ENCODE results near the gene INPP5D. TPM values are rescaled to one million over a fixed set of nuclear protein-coding genes. Genes with fewer than 3 reads are reported as not detected.
"Not testable (repeated sequence)": the region's sequence is repeated elsewhere in the genome, so short reads cannot be mapped to it uniquely, and the experiment has no call there.

INPP5D gene
- total RNA-seq, 4 donors from 2014 or later: 22.8 to 55.3 (median 42.1) TPM

GRCh38 chr2:233064530-233065199 lies 4.5 kb downstream of the INPP5D start:
- WGBS, 2 donors: 76 to 83% methylated on average over 16 of the region's 16 CpGs
- TF ChIP-seq POLR2A (IDR thresholded peaks at IDR 0.05) (no peak), EP300 (IDR thresholded peaks at IDR 0.05) (no peak), CTCF (IDR thresholded peaks at IDR 0.05) (no peak)
- no peaks in the 10 kb centered on the region for H3K36me3 ChIP-seq
- no peaks in the 10 kb centered on the region for H3K27me3 ChIP-seq
- H3K9me3 ChIP-seq: no peaks in the 10 kb centered on the region
- no peak overlapping the region for H3K27ac ChIP-seq
- no peak overlapping the region for H3K4me3 ChIP-seq
- H3K4me1 ChIP-seq: peaks cover 0 to 49% (median 16%) of the 10 kb centered on the region in 4 donors
- no peak for DNase-seq (ENCODE audit: low spot score in 2 of 2)

- H3K27ac ChIP-seq; DNase-seq (ENCODE audit: low spot score in 2 of 2): not testable (repeated sequence)
- WGBS, 2 donors: 82 to 88% methylated on average over 4 of the region's 4 CpGs
Measured at GRCh38 chr2:233065200-233065589, 5.1 kb downstream of the INPP5D start.

GRCh38 chr2:233065954-233066470 lies 5.9 kb downstream of the INPP5D start:
- H3K27ac ChIP-seq: no peak overlapping the region
- H3K9me3 ChIP-seq: no peaks in the 10 kb centered on the region
- 92 to 94% methylated on average over 9 of the region's 9 CpGs for WGBS, 2 donors
- no peak for DNase-seq (ENCODE audit: low spot score in 2 of 2)
- H3K4me3 ChIP-seq: no peak overlapping the region
- no peak for TF ChIP-seq CTCF (IDR thresholded peaks at IDR 0.05)
- no peak for TF ChIP-seq POLR2A (IDR thresholded peaks at IDR 0.05)
- no peak for TF ChIP-seq EP300 (IDR thresholded peaks at IDR 0.05)
- peaks cover 0 to 40% (median 16%) of the 10 kb centered on the region in 4 donors for H3K4me1 ChIP-seq
- no peaks in the 10 kb centered on the region for H3K27me3 ChIP-seq
- H3K36me3 ChIP-seq: no peaks in the 10 kb centered on the region

More at GRCh38 chr2:233065200-233065589, 5.1 kb downstream of the INPP5D start:
- H3K9me3 ChIP-seq, H3K27me3 ChIP-seq, H3K4me3 ChIP-seq, H3K36me3 ChIP-seq: not testable (repeated sequence)
- H3K4me1 ChIP-seq: peaks cover 0 to 48% (median 16%) of the 10 kb centered on the region in 4 donors

GRCh38 chr2:233068762-233069418 lies 8.7 kb downstream of the INPP5D start:
- H3K4me1 ChIP-seq: peaks cover 0 to 22% (median 6%) of the 10 kb centered on the region in 4 donors
- 67 to 69% methylated on average over 9 of the region's 9 CpGs for WGBS, 2 donors
- DNase-seq (ENCODE audit: low spot score in 2 of 2): no peak
- peaks cover 0 to 14% (median 3%) of the 10 kb centered on the region in 4 donors for H3K9me3 ChIP-seq
- H3K27me3 ChIP-seq: no peaks in the 10 kb centered on the region
- H3K36me3 ChIP-seq: peaks cover 0 to 4% (median 0%) of the 10 kb centered on the region in 3 donors
- H3K4me3 ChIP-seq: no peak overlapping the region
- peak overlapping the region in 1 of 4 donors; percentile 52 for H3K27ac ChIP-seq
- no peak for TF ChIP-seq CTCF (IDR thresholded peaks at IDR 0.05)
- TF ChIP-seq EP300 (IDR thresholded peaks at IDR 0.05): no peak
- no peak for TF ChIP-seq POLR2A (IDR thresholded peaks at IDR 0.05)

- TF ChIP-seq POLR2A (IDR thresholded peaks at IDR 0.05) (no peak), CTCF (IDR thresholded peaks at IDR 0.05) (no peak), EP300 (IDR thresholded peaks at IDR 0.05) (no peak)
- Histone ChIP-seq H3K9me3 (peaks cover 0 to 14% (median 3%) of the 10 kb centered on the region in 4 donors), H3K36me3 (peaks cover 0 to 4% (median 0%) of the 10 kb centered on the region in 3 donors), H3K27me3 (no peaks in the 10 kb centered on the region), H3K4me3 (no peak overlapping the region), H3K27ac (peak overlapping the region in 1 of 4 donors; percentile 52), H3K4me1 (peaks cover 0 to 23% (median 8%) of the 10 kb centered on the region in 4 donors)
- WGBS, 2 donors: 76 to 79% methylated on average over 4 of the region's 4 CpGs
- no peak for DNase-seq (ENCODE audit: low spot score in 2 of 2)
Measured at GRCh38 chr2:233072838-233073237, 12.7 kb downstream of the INPP5D start.
